Measurements from ENCODE around the gene FBLN2. TPM values are rescaled to one million over a fixed set of nuclear protein-coding genes. Genes with fewer than 3 reads are reported as not detected.

The FBLN2 gene
- total RNA-seq, 1 donor from 2014 or later, result 1.3 TPM

DNA sequence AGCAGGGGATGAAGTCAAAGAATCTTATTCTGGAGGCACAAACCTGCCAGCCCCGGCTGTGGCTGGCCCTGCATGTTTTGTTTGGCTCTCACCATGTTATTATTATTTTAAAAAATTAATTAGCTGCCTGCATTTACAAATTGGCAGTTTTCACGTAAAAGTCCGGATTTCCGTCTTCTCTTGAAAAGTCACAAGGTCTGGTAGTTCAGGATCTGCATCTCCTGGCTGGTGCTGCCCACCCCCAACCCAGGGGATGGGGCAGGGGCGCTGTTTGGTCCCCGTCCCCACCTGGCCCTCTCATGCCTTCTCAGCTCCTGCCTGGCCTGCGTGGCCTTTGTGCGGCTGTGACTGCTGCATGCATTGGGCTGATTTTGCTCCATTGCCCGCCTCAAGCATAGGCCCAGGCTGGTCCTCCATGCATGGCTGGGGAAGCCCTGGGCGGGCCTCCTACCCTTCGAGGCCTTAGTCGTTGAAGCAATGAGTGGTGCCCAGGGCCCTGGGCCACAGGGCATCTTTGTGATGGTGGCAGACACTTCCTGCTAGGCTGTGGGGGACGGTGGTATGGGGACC lies 2.0 kb downstream of the FBLN2 start:
- H3K27ac Mint-ChIP-seq, result no peak overlapping the region
- H3K36me3 Mint-ChIP-seq (ENCODE audit: low read depth), result no peaks in the 10 kb centered on the region
- CTCF ChIA-PET, result no interaction called here
- peaks cover 49% of the 10 kb centered on the region for H3K4me1 Mint-ChIP-seq
- H3K4me3 Mint-ChIP-seq, result no peak overlapping the region
- no peak for DNase-seq
- ATAC-seq (ENCODE audit: low read depth), result no peak
- no peak for TF ChIP-seq CTCF (IDR thresholded peaks at IDR 0.05)
- intact Hi-C loops (cut with micrococcal nuclease), result no loop called here
- POLR2A ChIA-PET, result no interaction called here
- H3K27me3 Mint-ChIP-seq, result peaks cover 8% of the 10 kb centered on the region
- H3K9me3 Mint-ChIP-seq, result no peaks in the 10 kb centered on the region

GRCh38 chr3:13552857-13553652 lies 4.1 kb downstream of the FBLN2 start:
- H3K9me3 Mint-ChIP-seq, result no peaks in the 10 kb centered on the region
- ChIA-PET POLR2A (no interaction called here), CTCF (no interaction called here)
- peaks cover 10% of the 10 kb centered on the region for H3K27me3 Mint-ChIP-seq
- no peaks in the 10 kb centered on the region for H3K36me3 Mint-ChIP-seq (ENCODE audit: low read depth)
- intact Hi-C loops (cut with micrococcal nuclease), result no loop called here
- no peak for ATAC-seq (ENCODE audit: low read depth)
- no peak for TF ChIP-seq CTCF (IDR thresholded peaks at IDR 0.05)
- H3K4me3 Mint-ChIP-seq, result no peak overlapping the region
- no peak for DNase-seq
- peaks cover 55% of the 10 kb centered on the region for H3K4me1 Mint-ChIP-seq
- H3K27ac Mint-ChIP-seq, result no peak overlapping the region

- no peak for TF ChIP-seq CTCF (IDR thresholded peaks at IDR 0.05)
- no peak overlapping the region for H3K4me3 Mint-ChIP-seq
- POLR2A ChIA-PET, result no interaction called here
- H3K9me3 Mint-ChIP-seq, result no peaks in the 10 kb centered on the region
- H3K36me3 Mint-ChIP-seq (ENCODE audit: low read depth), result no peaks in the 10 kb centered on the region
- H3K27me3 Mint-ChIP-seq, result peaks cover 10% of the 10 kb centered on the region
- intact Hi-C loops (cut with micrococcal nuclease), result no loop called here
- no peak for ATAC-seq (ENCODE audit: low read depth)
- CTCF ChIA-PET, result no interaction called here
- no peak for DNase-seq
- H3K27ac Mint-ChIP-seq, result no peak overlapping the region
- H3K4me1 Mint-ChIP-seq, result peaks cover 51% of the 10 kb centered on the region
These were observed 4.8 kb downstream of the FBLN2 start for GRCh38 chr3:13553686-13554085.

GRCh38 chr3:13555753-13556152 lies 6.8 kb downstream of the FBLN2 start:
- ChIA-PET POLR2A (no interaction called here), CTCF (no interaction called here)
- H3K27ac Mint-ChIP-seq, result no peak overlapping the region

More at GRCh38 chr3:13555753-13556152, 6.8 kb downstream of the FBLN2 start:
- Mint-ChIP-seq H3K4me1 (peaks cover 42% of the 10 kb centered on the region), H3K27me3 (peaks cover 12% of the 10 kb centered on the region), H3K9me3 (no peaks in the 10 kb centered on the region), H3K36me3 (ENCODE audit: low read depth) (no peaks in the 10 kb centered on the region), H3K4me3 (no peak overlapping the region)
- ATAC-seq (ENCODE audit: low read depth), result no peak
- TF ChIP-seq CTCF (IDR thresholded peaks at IDR 0.05), result no peak
- DNase-seq, result no peak
- intact Hi-C loops (cut with micrococcal nuclease), result no loop called here
